ENCODE data around the gene C1QTNF12. TPM values are rescaled to one million over a fixed set of nuclear protein-coding genes. Genes with fewer than 3 reads are reported as not detected.

The C1QTNF12 gene
- total RNA-seq, 1 experiment from 2014 or later: 2.2 TPM

DNA sequence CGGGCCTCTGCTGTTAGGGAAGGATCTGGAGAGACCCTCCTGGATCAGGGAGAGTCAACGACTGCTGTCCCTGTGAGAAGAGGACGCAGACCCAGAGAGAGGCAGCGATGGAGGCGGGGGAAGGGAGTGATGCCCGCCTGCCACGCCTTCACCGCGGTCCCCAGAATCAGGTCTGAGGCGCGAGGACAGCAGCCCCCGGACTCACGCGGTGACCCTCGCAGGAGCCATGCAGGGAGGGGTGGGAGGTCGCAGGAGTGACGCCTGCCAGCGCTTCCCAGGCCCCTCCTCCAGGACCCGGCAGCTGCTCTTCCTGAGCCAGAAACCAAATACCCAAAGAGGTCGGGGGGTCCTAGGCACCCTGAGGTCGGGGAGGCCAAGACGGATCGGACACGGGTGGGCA is 26.3 kb downstream of the C1QTNF12 start:
- no peak overlapping the region for H3K4me2 ChIP-seq (ENCODE audit: low read depth, low read length, poor library complexity, severe bottlenecking)
- no peak for DNase-seq
- no peaks in the 10 kb centered on the region for H3K79me2 ChIP-seq (ENCODE audit: low read length)
- no peak overlapping the region for H3K27ac ChIP-seq (ENCODE audit: low read length)
- H3K9ac ChIP-seq (ENCODE audit: low read length): no peak overlapping the region
- H4K20me1 ChIP-seq (ENCODE audit: insufficient read depth, low read depth, low read length): peaks cover 20% of the 10 kb centered on the region; the same call in 1 of the 2 replicates
- H3K9me2 ChIP-seq (replicated peaks; ENCODE audit: insufficient read depth, low read length): no peaks in the 10 kb centered on the region
- H3K9me3 ChIP-seq (ENCODE audit: low read length): no peaks in the 10 kb centered on the region
- no peaks in the 10 kb centered on the region for H3K4me1 ChIP-seq (ENCODE audit: low read length)
- no peak overlapping the region for H3K4me3 ChIP-seq (ENCODE audit: low read length)
- no peaks in the 10 kb centered on the region for H3K36me3 ChIP-seq (ENCODE audit: insufficient read depth, low read length)
- H3K27me3 ChIP-seq (ENCODE audit: low read length): no peaks in the 10 kb centered on the region
- no peak overlapping the region for H2AFZ ChIP-seq (ENCODE audit: low read length)

DNA sequence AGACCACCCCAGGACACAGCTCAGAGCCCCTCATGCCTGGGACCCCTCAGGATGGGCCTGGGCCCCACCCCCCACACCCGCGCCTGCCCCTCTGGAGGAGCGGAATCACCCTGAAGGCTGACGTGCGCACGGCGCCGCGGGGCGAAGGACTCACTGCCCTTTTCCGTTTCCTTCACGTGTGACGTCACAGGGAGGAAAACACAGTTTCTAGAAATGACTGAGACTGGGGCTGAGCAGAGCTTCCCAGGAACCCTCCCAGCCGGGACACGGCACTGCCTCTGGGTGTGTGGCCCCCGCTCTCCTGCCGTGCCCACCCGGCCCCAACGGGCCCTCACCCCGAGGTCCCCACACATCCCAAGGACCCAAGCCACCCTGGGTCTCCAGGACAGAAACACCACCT is 27.2 kb downstream of the C1QTNF12 start:
- Histone ChIP-seq H3K4me3 (ENCODE audit: low read length) (no peak overlapping the region), H4K20me1 (ENCODE audit: insufficient read depth, low read depth, low read length) (peaks cover 23% of the 10 kb centered on the region; the same call in 1 of the 2 replicates), H3K9ac (ENCODE audit: low read length) (no peak overlapping the region), H3K36me3 (ENCODE audit: insufficient read depth, low read length) (no peaks in the 10 kb centered on the region), H3K4me2 (ENCODE audit: low read depth, low read length, poor library complexity, severe bottlenecking) (no peak overlapping the region), H3K9me3 (ENCODE audit: low read length) (no peaks in the 10 kb centered on the region), H3K4me1 (ENCODE audit: low read length) (no peaks in the 10 kb centered on the region), H3K9me2 (replicated peaks; ENCODE audit: insufficient read depth, low read length) (no peaks in the 10 kb centered on the region), H3K79me2 (ENCODE audit: low read length) (no peaks in the 10 kb centered on the region), H3K27me3 (ENCODE audit: low read length) (no peaks in the 10 kb centered on the region), H2AFZ (ENCODE audit: low read length) (no peak overlapping the region), H3K27ac (ENCODE audit: low read length) (no peak overlapping the region)
- no peak for DNase-seq

DNA sequence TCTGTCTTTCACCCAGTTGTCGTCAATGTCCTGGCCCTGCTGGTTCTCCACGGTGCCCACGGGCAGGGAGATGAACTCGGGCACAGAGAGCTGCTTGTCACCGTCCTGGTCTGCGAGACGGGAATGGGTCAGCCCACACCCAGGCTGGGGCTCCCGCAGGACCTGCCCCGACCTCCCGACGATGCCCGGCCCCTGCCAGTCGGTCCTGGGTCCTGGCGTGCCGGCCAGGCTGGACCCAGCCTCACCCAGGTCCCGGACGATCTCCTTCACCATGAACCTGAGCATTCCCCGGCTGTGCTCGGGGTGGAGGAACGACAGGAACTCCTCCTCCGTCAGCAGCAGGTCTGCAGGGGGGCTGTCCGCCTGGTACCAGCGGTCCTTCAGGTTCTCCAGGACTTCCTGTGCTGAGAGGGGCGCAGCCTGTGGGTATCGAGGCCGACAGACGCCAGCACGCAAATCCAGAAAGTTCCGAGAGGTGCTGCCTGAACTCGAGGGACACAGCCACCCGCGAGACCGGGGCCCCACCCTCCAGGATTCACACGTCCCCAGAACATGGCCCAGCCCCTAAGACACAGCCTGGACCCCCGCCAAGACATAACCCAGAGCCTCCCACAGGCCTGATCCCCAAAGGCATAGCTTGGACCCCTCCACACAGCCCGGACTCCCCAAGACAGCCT is 27.9 kb downstream of the C1QTNF12 start:
- DNase-seq: no peak
- no peaks in the 10 kb centered on the region for H3K79me2 ChIP-seq (ENCODE audit: low read length)
- no peaks in the 10 kb centered on the region for H3K4me1 ChIP-seq (ENCODE audit: low read length)
- H3K4me3 ChIP-seq (ENCODE audit: low read length): no peak overlapping the region
- H3K27ac ChIP-seq (ENCODE audit: low read length): no peak overlapping the region
- H3K36me3 ChIP-seq (ENCODE audit: insufficient read depth, low read length): no peaks in the 10 kb centered on the region
- peaks cover 23% of the 10 kb centered on the region; the same call in 1 of the 2 replicates for H4K20me1 ChIP-seq (ENCODE audit: insufficient read depth, low read depth, low read length)
- no peaks in the 10 kb centered on the region for H3K27me3 ChIP-seq (ENCODE audit: low read length)
- H3K9ac ChIP-seq (ENCODE audit: low read length): no peak overlapping the region
- no peak overlapping the region for H3K4me2 ChIP-seq (ENCODE audit: low read depth, low read length, poor library complexity, severe bottlenecking)
- no peaks in the 10 kb centered on the region for H3K9me2 ChIP-seq (replicated peaks; ENCODE audit: insufficient read depth, low read length)
- H2AFZ ChIP-seq (ENCODE audit: low read length): no peak overlapping the region
- H3K9me3 ChIP-seq (ENCODE audit: low read length): no peaks in the 10 kb centered on the region

DNA sequence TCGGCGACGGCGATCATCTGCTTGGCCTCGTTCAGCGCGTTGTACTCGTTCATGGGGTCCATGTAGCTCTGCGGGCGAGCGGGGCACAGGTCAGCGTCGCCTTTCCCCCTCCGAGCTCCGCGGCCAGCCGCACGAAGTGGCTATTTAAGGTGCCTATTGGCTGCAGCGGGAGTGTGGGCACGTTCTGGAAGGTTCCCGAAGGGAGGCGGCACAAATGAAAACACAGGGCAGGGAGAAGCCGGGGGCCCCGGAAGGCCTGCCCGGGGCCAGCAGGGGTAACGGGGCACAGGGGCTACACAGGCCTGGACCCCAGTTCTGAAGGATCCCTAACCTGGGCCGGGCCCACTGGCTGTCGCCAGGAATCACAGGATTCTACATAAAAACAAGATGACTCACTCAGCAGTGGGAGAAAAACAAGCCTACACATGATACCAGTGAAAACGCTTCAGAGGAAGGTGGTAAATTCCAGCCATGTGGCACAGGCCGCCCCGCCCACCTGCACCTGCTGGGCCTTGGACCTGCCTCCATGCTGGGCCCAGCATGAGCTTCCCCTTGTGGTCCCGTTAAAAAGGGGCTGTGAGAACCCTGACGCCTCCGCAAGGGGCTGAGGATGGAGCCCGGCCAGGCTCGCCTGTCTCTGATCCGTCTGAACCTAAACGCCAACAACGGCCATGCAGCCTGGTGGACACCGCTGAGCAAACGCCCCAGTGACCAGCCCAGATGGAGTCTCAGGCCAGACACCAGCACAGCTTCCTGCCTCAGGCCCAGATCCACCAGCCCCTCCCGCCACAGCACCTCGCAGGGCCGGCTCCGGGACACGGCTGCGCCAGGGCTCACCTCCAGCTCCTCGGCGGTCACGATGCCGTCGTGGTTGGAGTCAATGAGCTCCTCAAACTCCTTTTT is 28.6 kb downstream of the C1QTNF12 start:
- Histone ChIP-seq H3K4me2 (ENCODE audit: low read depth, low read length, poor library complexity, severe bottlenecking) (no peak overlapping the region), H3K27ac (ENCODE audit: low read length) (no peak overlapping the region), H3K27me3 (ENCODE audit: low read length) (no peaks in the 10 kb centered on the region), H3K9me3 (ENCODE audit: low read length) (no peaks in the 10 kb centered on the region), H3K79me2 (ENCODE audit: low read length) (no peaks in the 10 kb centered on the region), H3K9me2 (replicated peaks; ENCODE audit: insufficient read depth, low read length) (no peaks in the 10 kb centered on the region), H3K36me3 (ENCODE audit: insufficient read depth, low read length) (no peaks in the 10 kb centered on the region), H3K4me1 (ENCODE audit: low read length) (no peaks in the 10 kb centered on the region), H3K4me3 (ENCODE audit: low read length) (no peak overlapping the region), H4K20me1 (ENCODE audit: insufficient read depth, low read depth, low read length) (peaks cover 23% of the 10 kb centered on the region; the same call in 1 of the 2 replicates), H3K9ac (ENCODE audit: low read length) (no peak overlapping the region), H2AFZ (ENCODE audit: low read length) (no peak overlapping the region)
- DNase-seq: no peak

DNA sequence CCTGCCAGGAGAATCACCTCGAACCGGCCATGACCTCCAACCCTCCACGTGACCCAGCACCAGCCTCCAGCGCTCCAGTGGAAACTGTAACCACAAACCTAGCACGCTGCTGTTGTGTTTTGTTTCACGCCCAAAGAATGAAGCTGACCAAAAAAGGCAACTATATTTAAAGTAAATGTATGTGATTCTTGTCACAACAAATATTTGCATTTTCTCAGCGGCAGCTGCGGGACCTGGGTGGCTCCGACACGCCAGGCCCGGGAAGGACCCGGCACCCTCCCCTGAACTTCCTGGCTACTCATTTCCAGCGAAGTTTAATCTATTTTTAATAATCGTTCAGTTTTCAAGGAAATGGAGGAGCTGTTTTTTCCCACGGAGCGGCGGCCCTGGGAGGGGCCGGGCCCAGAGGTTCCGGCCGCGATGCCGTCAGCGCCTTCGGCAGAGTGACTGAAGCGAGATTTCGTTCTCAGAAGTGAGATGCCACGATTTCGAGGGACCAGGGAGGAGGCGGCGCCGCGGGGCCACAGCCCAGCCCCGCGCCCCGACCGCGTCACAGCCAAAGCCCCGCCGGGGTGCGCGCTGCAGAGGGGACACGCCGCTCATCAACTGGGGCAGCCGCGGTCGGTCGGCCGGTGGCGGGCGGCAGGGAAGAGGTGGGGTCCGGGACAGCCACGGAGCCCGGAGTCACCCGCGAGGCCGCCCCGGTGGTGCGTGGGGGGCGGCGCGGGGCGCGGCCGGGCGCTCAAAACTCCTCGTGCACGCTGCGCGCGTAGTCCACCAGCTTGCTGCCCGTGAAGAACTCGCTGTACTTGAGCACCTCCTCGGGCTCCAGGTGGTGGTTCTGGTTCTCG is 29.5 kb downstream of the C1QTNF12 start:
- no peaks in the 10 kb centered on the region for H3K79me2 ChIP-seq (ENCODE audit: low read length)
- H3K4me2 ChIP-seq (ENCODE audit: low read depth, low read length, poor library complexity, severe bottlenecking): no peak overlapping the region
- H3K4me3 ChIP-seq (ENCODE audit: low read length): no peak overlapping the region
- no peak overlapping the region for H3K27ac ChIP-seq (ENCODE audit: low read length)
- H4K20me1 ChIP-seq (ENCODE audit: insufficient read depth, low read depth, low read length): peaks cover 23% of the 10 kb centered on the region; the same call in 1 of the 2 replicates
- H3K4me1 ChIP-seq (ENCODE audit: low read length): no peaks in the 10 kb centered on the region
- H3K27me3 ChIP-seq (ENCODE audit: low read length): no peaks in the 10 kb centered on the region
- H3K9ac ChIP-seq (ENCODE audit: low read length): no peak overlapping the region
- DNase-seq: no peak
- H3K9me2 ChIP-seq (replicated peaks; ENCODE audit: insufficient read depth, low read length): no peaks in the 10 kb centered on the region
- no peaks in the 10 kb centered on the region for H3K9me3 ChIP-seq (ENCODE audit: low read length)
- H2AFZ ChIP-seq (ENCODE audit: low read length): no peak overlapping the region
- no peaks in the 10 kb centered on the region for H3K36me3 ChIP-seq (ENCODE audit: insufficient read depth, low read length)

DNA sequence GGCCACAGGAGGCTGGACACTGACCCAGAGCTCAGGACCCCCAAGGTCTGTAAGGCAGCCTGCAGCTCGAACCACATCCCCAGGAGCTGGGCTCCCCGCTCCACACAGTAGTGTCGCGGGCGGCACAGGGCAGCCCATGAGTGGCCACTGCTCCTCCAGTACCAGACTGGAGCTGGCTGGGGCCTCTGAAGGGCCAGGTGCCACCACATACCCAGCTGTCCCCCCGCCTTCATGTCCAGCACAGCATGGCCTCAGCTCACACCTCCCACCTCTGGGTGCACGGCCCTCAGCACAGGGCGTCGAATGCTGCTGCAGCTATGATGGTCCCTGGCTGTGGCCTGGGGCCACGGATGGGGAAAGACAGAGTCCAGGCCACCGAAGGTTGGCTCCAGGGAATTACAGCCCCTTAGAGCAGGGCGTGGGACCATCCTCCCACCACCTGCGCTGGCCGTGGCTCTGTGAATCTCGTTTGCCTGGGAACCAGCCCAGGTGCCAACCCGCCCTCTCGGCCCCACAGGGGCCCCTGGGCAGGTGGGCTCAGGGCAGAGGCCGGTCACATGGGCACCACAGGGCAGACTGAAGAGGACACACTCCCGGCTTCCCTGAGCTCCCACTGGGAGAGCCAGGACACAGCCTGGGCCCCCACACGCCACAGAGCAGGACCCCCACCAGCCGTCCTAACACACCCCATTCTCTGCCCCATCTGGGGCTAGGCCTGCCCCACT is 30.5 kb downstream of the C1QTNF12 start:
- DNase-seq: no peak
- H3K79me2 ChIP-seq (ENCODE audit: low read length): no peaks in the 10 kb centered on the region
- no peak overlapping the region for H3K27ac ChIP-seq (ENCODE audit: low read length)
- H3K9me3 ChIP-seq (ENCODE audit: low read length): no peaks in the 10 kb centered on the region
- no peaks in the 10 kb centered on the region for H3K36me3 ChIP-seq (ENCODE audit: insufficient read depth, low read length)
- H3K4me2 ChIP-seq (ENCODE audit: low read depth, low read length, poor library complexity, severe bottlenecking): no peak overlapping the region
- H3K4me3 ChIP-seq (ENCODE audit: low read length): no peak overlapping the region
- H4K20me1 ChIP-seq (ENCODE audit: insufficient read depth, low read depth, low read length): peaks cover 19% of the 10 kb centered on the region; the same call in 1 of the 2 replicates
- H3K9ac ChIP-seq (ENCODE audit: low read length): no peak overlapping the region
- no peaks in the 10 kb centered on the region for H3K9me2 ChIP-seq (replicated peaks; ENCODE audit: insufficient read depth, low read length)
- H3K27me3 ChIP-seq (ENCODE audit: low read length): no peaks in the 10 kb centered on the region
- H3K4me1 ChIP-seq (ENCODE audit: low read length): no peaks in the 10 kb centered on the region
- H2AFZ ChIP-seq (ENCODE audit: low read length): no peak overlapping the region

DNA sequence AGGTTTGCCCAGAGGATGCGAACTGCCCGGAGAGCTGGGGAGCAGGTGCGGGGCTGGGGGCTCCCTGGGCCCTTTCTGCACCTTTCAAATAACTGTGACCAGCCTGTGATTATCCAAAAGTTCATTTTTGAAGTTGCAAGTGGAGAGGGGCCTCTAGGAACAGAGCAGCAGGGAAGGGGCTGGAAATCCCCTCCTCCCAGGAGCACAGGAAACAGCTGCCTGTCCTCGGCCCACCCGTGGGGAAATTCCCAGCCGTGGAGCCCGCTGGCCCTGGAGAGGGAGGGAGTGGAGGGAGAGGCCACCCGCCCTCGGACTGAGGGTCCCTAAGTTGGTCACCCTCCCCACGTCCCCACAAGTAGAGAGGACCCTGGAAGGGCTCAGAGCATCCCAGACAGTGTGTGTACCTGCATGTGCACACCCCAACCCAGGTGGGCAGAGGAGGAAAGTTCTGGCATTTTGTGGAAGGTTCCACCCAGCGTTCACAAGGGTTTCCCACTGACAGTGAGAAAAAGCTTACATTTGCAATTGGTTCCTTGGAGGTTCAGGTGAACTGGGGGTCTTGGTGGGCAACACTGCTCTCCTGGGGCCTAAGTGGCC is 31.3 kb downstream of the C1QTNF12 start:
- no peak overlapping the region for H3K4me2 ChIP-seq (ENCODE audit: low read depth, low read length, poor library complexity, severe bottlenecking)
- H3K4me3 ChIP-seq (ENCODE audit: low read length): no peak overlapping the region
- no peak overlapping the region for H3K9ac ChIP-seq (ENCODE audit: low read length)
- no peaks in the 10 kb centered on the region for H3K4me1 ChIP-seq (ENCODE audit: low read length)
- no peak overlapping the region for H3K27ac ChIP-seq (ENCODE audit: low read length)
- H3K9me3 ChIP-seq (ENCODE audit: low read length): no peaks in the 10 kb centered on the region
- DNase-seq: no peak
- no peaks in the 10 kb centered on the region for H3K9me2 ChIP-seq (replicated peaks; ENCODE audit: insufficient read depth, low read length)
- no peaks in the 10 kb centered on the region for H3K27me3 ChIP-seq (ENCODE audit: low read length)
- no peak overlapping the region for H2AFZ ChIP-seq (ENCODE audit: low read length)
- H3K79me2 ChIP-seq (ENCODE audit: low read length): no peaks in the 10 kb centered on the region
- no peaks in the 10 kb centered on the region for H3K36me3 ChIP-seq (ENCODE audit: insufficient read depth, low read length)
- peaks cover 18% of the 10 kb centered on the region; the same call in 1 of the 2 replicates for H4K20me1 ChIP-seq (ENCODE audit: insufficient read depth, low read depth, low read length)
